GM12878 (cell line): ENCODE results near the gene DET1. TPM values are rescaled to one million over a fixed set of nuclear protein-coding genes. Genes with fewer than 3 reads are reported as not detected.

Experiments
- ATAC-seq: fragments of 200-7000 bp; cut with Tn5 transposase; 3 replicates; pipeline ENCODE4 v1.9.1; 2020; ENCODE audit warnings: mild to moderate bottlenecking, moderate library complexity
- BruUV-seq: library from RNA; stranded (reverse); fragments of 400-500 nt; replicated peaks from 2 replicates; lab custom pipeline; 2021; lab: Mats Ljungman, UMichigan
- CTCF ChIA-PET: fragments of 300-600 bp; sonication (Branson Sonifier 250); formaldehyde crosslinking; extraction: SDS; loops from one replicate; lab custom pipeline; 2021; ENCODE audit warnings: inconsistent platforms; lab: Yijun Ruan, JAX
- POLR2A ChIA-PET: fragments of 350-600 bp; formaldehyde crosslinking; extraction: SDS; loops from one replicate; lab custom pipeline; 2021; ENCODE audit warnings: inconsistent platforms; lab: Charles Lee
- RAD21 ChIA-PET: fragments of 300-600 bp; sonication (Branson Sonifier 250); formaldehyde crosslinking; loops from one replicate; lab custom pipeline; 2023; ENCODE audit warnings: antibody characterized with exemption; ENCODE audit not compliant: unreplicated experiment; lab: Charles Lee
- SMC1A ChIA-PET: fragments of 300-600 bp; sonication (Branson Sonifier 250); formaldehyde crosslinking; loops from one replicate; lab custom pipeline; 2023; ENCODE audit not compliant: unreplicated experiment, uncharacterized antibody; lab: Charles Lee
- DNase-seq: peaks from one replicate; pipeline ENCODE4 v3.0.0-alpha.2; 2011; ENCODE audit warnings: low read depth, low spot score
- FAIRE-seq: peaks from 3 replicates; lab custom pipeline; 2011; peaks lifted over from hg19 to GRCh38; lab: Jason Lieb, UNC
- H2AFZ ChIP-seq: 2 replicates; pipeline ENCODE4 v1.6.0; 2011; ENCODE audit warnings: low read depth, low read length, control low read depth; ENCODE audit not compliant: control insufficient read depth
- H3K27ac ChIP-seq: 2 replicates; pipeline ENCODE4 v1.5.1; 2011; ENCODE audit warnings: control low read depth; ENCODE audit not compliant: control insufficient read depth, insufficient read depth
- H3K27me3 ChIP-seq, 2 experiments: replicated peaks in 1 of 2; 2 replicates each; pipeline versions ENCODE4 v1.6.0 to v1.6.1; 2011; ENCODE audit warnings: low read length in 1 of 2; ENCODE audit not compliant: control insufficient read depth in 2 of 2, insufficient read depth in 2 of 2
- H3K36me3 ChIP-seq, 2 experiments: 2 replicates each; pipeline ENCODE4 v1.5.1; 2011; ENCODE audit warnings: low read length in 1 of 2; ENCODE audit not compliant: control insufficient read depth in 2 of 2, insufficient read depth in 2 of 2
- H3K4me1 ChIP-seq: 2 replicates; pipeline ENCODE4 v1.6.1; 2011; ENCODE audit warnings: mild to moderate bottlenecking, low read length, moderate library complexity, mixed read lengths; ENCODE audit not compliant: control insufficient read depth, insufficient read depth
- H3K4me2 ChIP-seq: 2 replicates; pipeline ENCODE4 v1.6.0; 2011; ENCODE audit warnings: control low read depth; ENCODE audit not compliant: control insufficient read depth, insufficient read depth
- H3K4me3 ChIP-seq: fragments of 200-600 bp; sonication (generic); 2 replicates; pipeline ENCODE4 v1.5.1; 2016
- H3K79me2 ChIP-seq: 2 replicates; pipeline ENCODE4 v1.6.0; 2011; ENCODE audit warnings: low read length; ENCODE audit not compliant: control insufficient read depth, insufficient read depth
- H3K9ac ChIP-seq: 2 replicates; pipeline ENCODE4 v1.8.0; 2011; ENCODE audit warnings: low read length, control low read depth, mixed read lengths; ENCODE audit not compliant: control insufficient read depth, insufficient read depth
- H3K9me3 ChIP-seq: replicated peaks from 3 replicates; pipeline ENCODE4 v1.5.1; 2011; ENCODE audit warnings: mild to moderate bottlenecking, low read length; ENCODE audit not compliant: control insufficient read depth, insufficient read depth
- H4K20me1 ChIP-seq: 2 replicates; pipeline ENCODE4 v1.6.0; 2011; ENCODE audit not compliant: control insufficient read depth, insufficient read depth
- EP300 ChIP-seq, 2 experiments: fragments of 150-350 bp in 1 of 2; IDR thresholded peaks; 2 replicates each; pipeline ENCODE4 v1.6.1; 2011 to 2012; ENCODE audit warnings: low read depth in 2 of 2, low read length in 2 of 2, borderline replicate concordance in 1 of 2, improper control_type of control experiment in 1 of 2, inconsistent platforms in 1 of 2; ENCODE audit not compliant: control insufficient read depth in 1 of 2
- GABPA ChIP-seq: IDR thresholded peaks from 2 replicates; pipeline ENCODE4 v1.6.1; 2014; ENCODE audit warnings: antibody characterized with exemption, low read depth, mild to moderate bottlenecking, inconsistent platforms
- MXI1 ChIP-seq: fragments of 150-350 bp; IDR thresholded peaks from 2 replicates; pipeline ENCODE4 v1.6.1; 2011; ENCODE audit warnings: low read depth, mild to moderate bottlenecking, inconsistent platforms, low read length, improper control_type of control experiment
- NRF1 ChIP-seq: conservative IDR thresholded peaks from 2 replicates; pipeline ENCODE4 v1.6.1; 2011; ENCODE audit warnings: mild to moderate bottlenecking, low read depth, low read length, improper control_type of control experiment
- SIX5 ChIP-seq: IDR thresholded peaks from 2 replicates; pipeline ENCODE4 v1.6.1; 2011; ENCODE audit warnings: mild to moderate bottlenecking, low read depth, low read length, moderate library complexity; ENCODE audit not compliant: severe bottlenecking
- SUPT20H ChIP-seq: IDR thresholded peaks from 2 replicates; pipeline ENCODE4 v1.6.1; 2011; ENCODE audit warnings: low read depth, mild to moderate bottlenecking, low read length, moderate library complexity, borderline replicate concordance; ENCODE audit not compliant: control insufficient read depth
- ZNF217 ChIP-seq: fragments of 450-650 bp; IDR thresholded peaks from 2 replicates; pipeline ENCODE4 v1.6.1; 2017; ENCODE audit warnings: antibody characterized with exemption, mild to moderate bottlenecking
- WGBS: methylation state at CpG from one replicate; pipeline ENCODE4 v1.1.6; 2016; ENCODE audit warnings: low lambda C conversion rate; ENCODE audit not compliant: insufficient replicate concordance, insufficient coverage; ENCODE audit errors: missing lambda C conversion rate; 5-methylcytosine and 5-hydroxymethylcytosine counted together
- in situ Hi-C: fragments of 300-500 bp; cut with MboI; formaldehyde crosslinking; loops from 9 replicates; pipeline ENCODE4 v1.14.3; 2018; ENCODE audit warnings: mixed read lengths
- intact Hi-C: fragments of 100-400 bp; cut with micrococcal nuclease; formaldehyde crosslinking; loops from one replicate; pipeline ENCODE4 v1.14.2; 2022; ENCODE audit not compliant: unreplicated experiment
- polyA plus RNA-seq, 11 experiments: library from polyadenylated mRNA; depleted of rRNA in 4 of 11; unstranded in 6 of 11; stranded (reverse) in 5 of 11; fragments of >200 nt; fragmentation: Nextera tagmentation in 4 of 11; fragmentation: Illumina TruSeq in 1 of 11; extraction: Ambion mirVana in 4 of 11; extraction: Trizol in 1 of 11; gene quantifications; 1 replicate in 1 of 11; 2 replicates in 10 of 11; pipeline versions ENCODE4 v1.2.1 to v1.2.3, GENCODE V29; 2011 to 2016; ENCODE audit warnings: inconsistent platforms in 2 of 11, missing spikeins in 2 of 11, low read depth in 1 of 11
- total RNA-seq, 4 experiments: library from RNA; depleted of rRNA in 3 of 4; stranded (reverse); fragments of >200 nt in 3 of 4; fragmentation: Illumina TruSeq in 1 of 4; extraction: Trizol in 1 of 4; gene quantifications; 2 replicates each; pipeline versions ENCODE4 v1.2.1 to v1.2.3, GENCODE V29; 2013 to 2021
- TF ChIP-seq, protein P1 (sequence below): fragments of 450-650 bp; formaldehyde crosslinking; IDR thresholded peaks from 2 replicates; pipeline ENCODE4 v1.4.0; 2022; ENCODE audit warnings: mild to moderate bottlenecking, moderate library complexity

Gene DET1
- total and polyA plus RNA-seq, 10 of the 15 experiments (the other 5 are each of a cell fraction or from before 2014, with no cell fraction given): 0.16 to 2.7 (median 1.4) TPM

GRCh38 chr15:88533376-88533775 lies 13.1 kb downstream of the DET1 start:
- TF ChIP-seq GABPA (no peak), NRF1 (no peak), ZNF217 (no peak), MXI1 (no peak), SIX5 (no peak), SUPT20H (no peak), EP300 (IDR thresholded peaks at IDR 0.05; ENCODE audit: borderline replicate concordance in 1 of 2, control insufficient read depth in 1 of 2, low read depth in 2 of 2, low read length in 2 of 2) (no peak)
- TF ChIP-seq, protein P1, sequence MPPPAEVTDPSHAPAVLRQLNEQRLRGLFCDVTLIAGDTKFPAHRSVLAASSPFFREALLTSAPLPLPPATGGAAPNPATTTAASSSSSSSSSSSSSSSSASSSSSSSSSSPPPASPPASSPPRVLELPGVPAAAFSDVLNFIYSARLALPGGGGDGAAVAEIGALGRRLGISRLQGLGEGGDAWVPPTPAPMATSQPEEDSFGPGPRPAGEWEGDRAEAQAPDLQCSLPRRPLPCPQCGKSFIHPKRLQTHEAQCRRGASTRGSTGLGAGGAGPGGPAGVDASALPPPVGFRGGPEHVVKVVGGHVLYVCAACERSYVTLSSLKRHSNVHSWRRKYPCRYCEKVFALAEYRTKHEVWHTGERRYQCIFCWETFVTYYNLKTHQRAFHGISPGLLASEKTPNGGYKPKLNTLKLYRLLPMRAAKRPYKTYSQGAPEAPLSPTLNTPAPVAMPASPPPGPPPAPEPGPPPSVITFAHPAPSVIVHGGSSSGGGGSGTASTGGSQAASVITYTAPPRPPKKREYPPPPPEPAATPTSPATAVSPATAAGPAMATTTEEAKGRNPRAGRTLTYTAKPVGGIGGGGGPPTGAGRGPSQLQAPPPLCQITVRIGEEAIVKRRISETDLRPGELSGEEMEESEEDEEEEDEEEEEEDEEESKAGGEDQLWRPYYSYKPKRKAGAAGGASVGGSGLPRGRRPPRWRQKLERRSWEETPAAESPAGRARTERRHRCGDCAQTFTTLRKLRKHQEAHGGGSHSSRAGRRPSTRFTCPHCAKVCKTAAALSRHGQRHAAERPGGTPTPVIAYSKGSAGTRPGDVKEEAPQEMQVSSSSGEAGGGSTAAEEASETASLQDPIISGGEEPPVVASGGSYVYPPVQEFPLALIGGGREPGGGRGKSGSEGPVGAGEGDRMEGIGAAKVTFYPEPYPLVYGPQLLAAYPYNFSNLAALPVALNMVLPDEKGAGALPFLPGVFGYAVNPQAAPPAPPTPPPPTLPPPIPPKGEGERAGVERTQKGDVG (CRISPR knock-in tag): no peak
- Histone ChIP-seq H3K27me3 (no peaks in the 10 kb centered on the region), H3K9me3 (no peaks in the 10 kb centered on the region; the same call in 2 of the 3 replicates), H3K36me3 (peaks cover 0 to 3% of the 10 kb centered on the region in 2 experiments; a peak in 1 of 4 replicates), H3K4me1 (no peaks in the 10 kb centered on the region; the same call in 1 of the 2 replicates), H3K9ac (no peak overlapping the region), H3K79me2 (no peaks in the 10 kb centered on the region), H4K20me1 (no peaks in the 10 kb centered on the region), H3K4me2 (no peak overlapping the region), H3K27ac (no peak overlapping the region), H2AFZ (no peak overlapping the region), H3K4me3 (no peak overlapping the region)
- in situ Hi-C loops: no loop called here
- intact Hi-C loops: no loop called here
- CTCF ChIA-PET: no interaction called here
- RAD21 ChIA-PET: no interaction called here
- BruUV-seq: no TSS peak
- DNase-seq: no peak
- WGBS: 77% methylated on average over 3 of the region's 3 CpGs
- POLR2A ChIA-PET: no interaction called here
- ATAC-seq: no peak
- FAIRE-seq: no peak
- SMC1A ChIA-PET: no interaction called here
